Measurements from ENCODE around the gene THY1. TPM values are rescaled to one million over a fixed set of nuclear protein-coding genes. Genes with fewer than 3 reads are reported as not detected.
A peak's percentile ranks its signal among the peaks of the same experiment; 100 is the strongest.
"Not testable (repeated sequence)": the region's sequence is repeated elsewhere in the genome, so short reads cannot be mapped to it uniquely, and the experiment has no call there.

THY1 gene
- total and polyA plus RNA-seq, 3 experiments from 2014 or later: 0.40 to 0.74 TPM; not detected in 1

- Mint-ChIP-seq H3K36me3 (peaks cover 0 to 3% (median 0%) of the 10 kb centered on the region in 3 donors), H3K9me3 (peaks cover 6 to 11% (median 9%) of the 10 kb centered on the region in 5 donors), H3K27me3 (peaks cover 6 to 38% of the 10 kb centered on the region in 2 donors), H3K4me1 (no peaks in the 10 kb centered on the region), H3K27ac (no peak overlapping the region), H3K4me3 (no peak overlapping the region)
- CTCF ChIA-PET: no interaction called here
- no peaks in the 10 kb centered on the region for H3K36me3 ChIP-seq (ENCODE audit: insufficient read depth, low read length)
- H3K27ac ChIP-seq (ENCODE audit: low read depth, low read length): no peak overlapping the region
- DNase-seq: no peak
- no peaks in the 10 kb centered on the region for H3K4me1 ChIP-seq (ENCODE audit: insufficient read depth, low read length)
- no peak overlapping the region for H3K4me3 ChIP-seq (ENCODE audit: low read length)
- POLR2A ChIA-PET: no interaction called here
- no peaks in the 10 kb centered on the region for H3K9me3 ChIP-seq (ENCODE audit: low read length)
- no peaks in the 10 kb centered on the region for H3K27me3 ChIP-seq (ENCODE audit: insufficient read depth, low read length, poor library complexity, severe bottlenecking)
These were observed 37.6 kb upstream of the THY1 start for GRCh38 chr11:119460582-119460981.

GRCh38 chr11:119460097-119460496 is 37.1 kb upstream of the THY1 start:
- H3K27me3 ChIP-seq (ENCODE audit: insufficient read depth, low read length, poor library complexity, severe bottlenecking): no peaks in the 10 kb centered on the region
- H3K4me1 Mint-ChIP-seq: no peaks in the 10 kb centered on the region
- H3K27me3 Mint-ChIP-seq: peaks cover 6 to 38% of the 10 kb centered on the region in 2 donors
- no peak overlapping the region for H3K27ac ChIP-seq (ENCODE audit: low read depth, low read length)
- H3K9me3 ChIP-seq (ENCODE audit: low read length): no peaks in the 10 kb centered on the region
- H3K9me3 Mint-ChIP-seq: peaks cover 1 to 6% (median 4%) of the 10 kb centered on the region in 5 donors
- H3K4me1 ChIP-seq (ENCODE audit: insufficient read depth, low read length): no peaks in the 10 kb centered on the region
- H3K27ac Mint-ChIP-seq: no peak overlapping the region
- H3K36me3 ChIP-seq (ENCODE audit: insufficient read depth, low read length): no peaks in the 10 kb centered on the region
- H3K36me3 Mint-ChIP-seq: no peaks in the 10 kb centered on the region
- H3K4me3 ChIP-seq (ENCODE audit: low read length): no peak overlapping the region
- ChIA-PET POLR2A (no interaction called here), CTCF (no interaction called here)
- no peak overlapping the region for H3K4me3 Mint-ChIP-seq
- DNase-seq: no peak

DNA sequence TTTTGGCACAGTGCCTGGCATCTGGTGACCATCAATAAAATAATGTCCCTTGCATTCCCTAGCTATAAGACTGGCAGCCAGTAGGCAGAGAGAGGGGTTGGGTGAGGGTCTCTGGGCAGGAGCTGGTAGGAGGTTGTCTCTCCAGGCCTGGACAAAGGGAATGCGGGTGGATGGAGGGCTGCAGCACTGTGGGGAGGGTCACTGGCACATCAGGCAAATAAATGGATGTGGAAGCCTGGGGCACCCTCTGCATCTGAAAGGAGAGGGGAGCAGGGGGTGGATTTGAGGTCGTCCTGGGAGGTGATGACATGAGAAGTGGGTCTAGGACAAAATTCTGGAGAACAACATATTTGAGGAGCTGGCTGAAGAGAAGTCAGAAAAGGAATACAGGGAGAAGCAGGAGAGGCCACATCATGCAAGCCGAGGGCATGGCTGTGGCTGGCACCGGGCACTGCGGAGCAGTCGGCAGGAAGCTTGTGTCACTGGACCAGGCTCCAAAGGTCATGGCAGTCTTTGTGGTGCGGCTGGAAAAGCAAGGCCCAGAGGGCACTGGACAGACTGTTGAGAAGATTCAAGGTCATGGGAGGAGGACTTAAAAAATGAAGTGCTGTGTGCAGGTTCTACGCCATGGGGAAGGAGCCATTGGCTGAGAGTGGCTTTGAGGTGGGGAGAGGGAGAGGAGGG is 36.5 kb upstream of the THY1 start:
- POLR2A ChIA-PET: no interaction called here
- Histone ChIP-seq H3K36me3 (ENCODE audit: insufficient read depth, low read length) (no peaks in the 10 kb centered on the region), H3K27ac (ENCODE audit: low read depth, low read length) (no peak overlapping the region), H3K27me3 (ENCODE audit: insufficient read depth, low read length, poor library complexity, severe bottlenecking) (no peaks in the 10 kb centered on the region), H3K9me3 (ENCODE audit: low read length) (no peaks in the 10 kb centered on the region), H3K4me1 (ENCODE audit: insufficient read depth, low read length) (no peaks in the 10 kb centered on the region), H3K4me3 (ENCODE audit: low read length) (no peak overlapping the region)
- Mint-ChIP-seq H3K9me3 (no peaks in the 10 kb centered on the region), H3K27ac (no peak overlapping the region), H3K36me3 (no peaks in the 10 kb centered on the region), H3K4me3 (no peak overlapping the region), H3K27me3 (peaks cover 6 to 32% of the 10 kb centered on the region in 2 donors), H3K4me1 (no peaks in the 10 kb centered on the region)
- CTCF ChIA-PET: no interaction called here
- no peak for DNase-seq

- POLR2A ChIA-PET; DNase-seq; H3K27ac ChIP-seq (ENCODE audit: low read depth, low read length); H3K4me1 ChIP-seq (ENCODE audit: insufficient read depth, low read length); CTCF ChIA-PET; H3K4me1 Mint-ChIP-seq; H3K9me3 Mint-ChIP-seq; H3K27ac Mint-ChIP-seq; H3K4me3 ChIP-seq (ENCODE audit: low read length); H3K9me3 ChIP-seq (ENCODE audit: low read length); H3K36me3 ChIP-seq (ENCODE audit: insufficient read depth, low read length); H3K36me3 Mint-ChIP-seq; H3K27me3 ChIP-seq (ENCODE audit: insufficient read depth, low read length, poor library complexity, severe bottlenecking); H3K4me3 Mint-ChIP-seq: not testable (repeated sequence)
- H3K27me3 Mint-ChIP-seq: peaks cover 19 to 59% of the 10 kb centered on the region in 2 donors
These were observed 32.7 kb upstream of the THY1 start for GRCh38 chr11:119455708-119456107.

- CTCF ChIA-PET; DNase-seq; H3K4me1 ChIP-seq (ENCODE audit: insufficient read depth, low read length): not testable (repeated sequence)
These were observed 32.3 kb upstream of the THY1 start for GRCh38 chr11:119455241-119455640.

DNA sequence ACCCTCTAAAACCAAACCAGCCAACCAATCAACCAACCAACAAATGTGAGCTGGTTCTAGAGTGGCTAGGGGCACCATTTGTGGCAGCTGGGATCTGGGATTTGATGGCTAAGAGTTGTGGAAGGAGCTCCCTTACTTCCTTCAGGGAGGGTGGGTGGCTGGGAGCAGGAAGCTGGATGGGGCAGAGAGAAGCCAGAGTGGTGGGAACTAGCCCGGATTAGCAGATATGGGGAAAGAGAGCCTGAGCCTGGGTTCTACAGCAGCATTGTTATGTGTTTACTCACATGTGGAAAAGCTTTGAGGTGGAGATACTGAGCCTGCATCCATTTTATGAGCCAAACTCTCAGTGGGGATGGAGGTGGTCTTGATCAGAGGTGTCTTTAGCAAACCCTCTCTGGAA is 30.9 kb upstream of the THY1 start:
- H3K27ac Mint-ChIP-seq: no peak overlapping the region
- no peaks in the 10 kb centered on the region for H3K4me1 ChIP-seq (ENCODE audit: insufficient read depth, low read length)
- H3K9me3 ChIP-seq (ENCODE audit: low read length): no peaks in the 10 kb centered on the region
- CTCF ChIA-PET: no interaction called here
- H3K9me3 Mint-ChIP-seq: no peaks in the 10 kb centered on the region
- H3K27ac ChIP-seq (ENCODE audit: low read depth, low read length): no peak overlapping the region
- DNase-seq: no peak
- H3K4me3 Mint-ChIP-seq: no peak overlapping the region
- no peaks in the 10 kb centered on the region for H3K36me3 ChIP-seq (ENCODE audit: insufficient read depth, low read length)
- H3K4me3 ChIP-seq (ENCODE audit: low read length): no peak overlapping the region
- H3K27me3 Mint-ChIP-seq: peaks cover 26 to 59% of the 10 kb centered on the region in 2 donors
- POLR2A ChIA-PET: no interaction called here
- H3K4me1 Mint-ChIP-seq: no peaks in the 10 kb centered on the region
- H3K36me3 Mint-ChIP-seq: no peaks in the 10 kb centered on the region
- H3K27me3 ChIP-seq (ENCODE audit: insufficient read depth, low read length, poor library complexity, severe bottlenecking): no peaks in the 10 kb centered on the region

More at GRCh38 chr11:119455241-119455640, 32.3 kb upstream of the THY1 start:
- H3K27me3 Mint-ChIP-seq: peaks cover 21 to 62% of the 10 kb centered on the region in 2 donors
- H3K36me3 Mint-ChIP-seq; H3K27ac ChIP-seq (ENCODE audit: low read depth, low read length); POLR2A ChIA-PET; H3K9me3 ChIP-seq (ENCODE audit: low read length); H3K27ac Mint-ChIP-seq; H3K4me3 Mint-ChIP-seq; H3K36me3 ChIP-seq (ENCODE audit: insufficient read depth, low read length); H3K27me3 ChIP-seq (ENCODE audit: insufficient read depth, low read length, poor library complexity, severe bottlenecking); H3K4me1 Mint-ChIP-seq; H3K4me3 ChIP-seq (ENCODE audit: low read length); H3K9me3 Mint-ChIP-seq: not testable (repeated sequence)

- ChIA-PET CTCF (no interaction called here), POLR2A (no interaction called here)
- H3K4me1 ChIP-seq (ENCODE audit: insufficient read depth, low read length): no peaks in the 10 kb centered on the region
These were observed 27.8 kb upstream of the THY1 start for GRCh38 chr11:119450590-119451326.

GRCh38 chr11:119449498-119449897 is 26.5 kb upstream of the THY1 start:
- Histone ChIP-seq H3K27me3 (ENCODE audit: insufficient read depth, low read length, poor library complexity, severe bottlenecking) (no peaks in the 10 kb centered on the region), H3K4me1 (ENCODE audit: insufficient read depth, low read length) (no peaks in the 10 kb centered on the region), H3K4me3 (ENCODE audit: low read length) (no peak overlapping the region), H3K27ac (ENCODE audit: low read depth, low read length) (no peak overlapping the region), H3K36me3 (ENCODE audit: insufficient read depth, low read length) (no peaks in the 10 kb centered on the region), H3K9me3 (ENCODE audit: low read length) (no peaks in the 10 kb centered on the region)
- Mint-ChIP-seq H3K4me1 (no peaks in the 10 kb centered on the region), H3K9me3 (no peaks in the 10 kb centered on the region), H3K4me3 (no peak overlapping the region), H3K27me3 (peaks cover 27 to 69% of the 10 kb centered on the region in 2 donors), H3K27ac (no peak overlapping the region), H3K36me3 (peaks cover 0 to 1% (median 0%) of the 10 kb centered on the region in 3 donors)
- CTCF ChIA-PET: no interaction called here
- POLR2A ChIA-PET: no interaction called here
- no peak for DNase-seq

More at GRCh38 chr11:119450590-119451326, 27.8 kb upstream of the THY1 start:
- Mint-ChIP-seq H3K27ac (peak overlapping the region in 1 of 8 donors; percentile 43), H3K36me3 (no peaks in the 10 kb centered on the region), H3K27me3 (peaks cover 29 to 66% of the 10 kb centered on the region in 2 donors), H3K4me1 (no peaks in the 10 kb centered on the region), H3K9me3 (no peaks in the 10 kb centered on the region), H3K4me3 (no peak overlapping the region)
- no peak for DNase-seq
- H3K36me3 ChIP-seq (ENCODE audit: insufficient read depth, low read length): no peaks in the 10 kb centered on the region
- no peak overlapping the region for H3K4me3 ChIP-seq (ENCODE audit: low read length)
- no peak overlapping the region for H3K27ac ChIP-seq (ENCODE audit: low read depth, low read length)
- no peaks in the 10 kb centered on the region for H3K9me3 ChIP-seq (ENCODE audit: low read length)
- H3K27me3 ChIP-seq (ENCODE audit: insufficient read depth, low read length, poor library complexity, severe bottlenecking): no peaks in the 10 kb centered on the region

All from CD8-positive, alpha-beta memory T cell (primary cell).